H9 (cell line): ENCODE data around the gene ADAMTS8. TPM values are rescaled to one million over a fixed set of nuclear protein-coding genes. Genes with fewer than 3 reads are reported as not detected.

Experiments
- DNase-seq: peaks from one replicate; pipeline ENCODE4 v3.0.0-alpha.2; 2017
- H2AFZ ChIP-seq: one replicate; pipeline ENCODE4 v1.6.1; 2013; ENCODE audit warnings: mild to moderate bottlenecking, low read length, control low read depth, moderate library complexity
- H2AK5ac ChIP-seq: 2 replicates; pipeline ENCODE4 v1.6.1; 2013; ENCODE audit warnings: low read length, control low read depth, mixed read lengths; ENCODE audit not compliant: insufficient read length
- H2BK120ac ChIP-seq: one replicate; pipeline ENCODE4 v1.6.1; 2013; ENCODE audit warnings: low read depth, mild to moderate bottlenecking, low read length, control low read depth, inconsistent platforms; ENCODE audit not compliant: poor library complexity, severe bottlenecking
- H2BK12ac ChIP-seq: 2 replicates; pipeline ENCODE4 v1.6.1; 2013; ENCODE audit warnings: low read length, control low read depth, mixed read lengths, low read depth; ENCODE audit not compliant: insufficient read length
- H2BK15ac ChIP-seq: 2 replicates; pipeline ENCODE4 v1.6.1; 2013; ENCODE audit warnings: low read depth, low read length, control low read depth
- H2BK20ac ChIP-seq: one replicate; pipeline ENCODE4 v1.6.1; 2013; ENCODE audit warnings: low read depth, mild to moderate bottlenecking, low read length, control low read depth, inconsistent platforms; ENCODE audit not compliant: poor library complexity, severe bottlenecking
- H2BK5ac ChIP-seq: 2 replicates; pipeline ENCODE4 v1.6.1; 2013; ENCODE audit warnings: low read length, control low read depth, mixed read lengths; ENCODE audit not compliant: insufficient read length
- H3K14ac ChIP-seq: 2 replicates; pipeline ENCODE4 v1.6.1; 2013; ENCODE audit warnings: low read length, control low read depth; ENCODE audit not compliant: insufficient read depth
- H3K18ac ChIP-seq: 2 replicates; pipeline ENCODE4 v1.6.1; 2013; ENCODE audit warnings: low read depth, mild to moderate bottlenecking, mixed read lengths, low read length, control low read depth; ENCODE audit not compliant: insufficient read length
- H3K23ac ChIP-seq: 2 replicates; pipeline ENCODE4 v1.6.1; 2013; ENCODE audit warnings: low read length, control low read depth, mixed read lengths, low read depth; ENCODE audit not compliant: insufficient read length
- H3K23me2 ChIP-seq: 2 replicates; pipeline ENCODE4 v1.6.1; 2013; ENCODE audit warnings: low read depth, mild to moderate bottlenecking, mixed read lengths, low read length, control low read depth; ENCODE audit not compliant: insufficient read length, poor library complexity, severe bottlenecking
- H3K27ac ChIP-seq: 2 replicates; pipeline ENCODE4 v1.5.1; 2013; ENCODE audit warnings: low read length, control low read depth, mixed read lengths, low read depth; ENCODE audit not compliant: insufficient read length
- H3K27me3 ChIP-seq: 2 replicates; pipeline ENCODE4 v1.6.1; 2013; ENCODE audit warnings: low read length, control low read depth, inconsistent platforms; ENCODE audit not compliant: insufficient read depth
- H3K4ac ChIP-seq: 2 replicates; pipeline ENCODE4 v1.6.1; 2013; ENCODE audit warnings: low read depth, mild to moderate bottlenecking, control low read depth, inconsistent platforms, low read length, moderate library complexity
- H3K4me1 ChIP-seq: 2 replicates; pipeline ENCODE4 v1.6.1; 2013; ENCODE audit warnings: low read length, control low read depth, inconsistent platforms; ENCODE audit not compliant: insufficient read depth
- H3K4me2 ChIP-seq: 2 replicates; pipeline ENCODE4 v1.6.1; 2013; ENCODE audit warnings: low read length, control low read depth, mixed read lengths; ENCODE audit not compliant: insufficient read length, insufficient read depth
- H3K56ac ChIP-seq: 2 replicates; pipeline ENCODE4 v1.6.1; 2013; ENCODE audit warnings: low read depth, mild to moderate bottlenecking, mixed read lengths, low read length, control low read depth; ENCODE audit not compliant: insufficient read length
- H3K79me1 ChIP-seq: 2 replicates; pipeline ENCODE4 v1.6.1; 2013; ENCODE audit warnings: low read depth, mild to moderate bottlenecking, moderate library complexity, low read length, control low read depth, inconsistent platforms; ENCODE audit not compliant: insufficient read depth, poor library complexity, severe bottlenecking
- H3K79me2 ChIP-seq: 2 replicates; pipeline ENCODE4 v1.6.1; 2013; ENCODE audit warnings: low read length, control low read depth, inconsistent platforms; ENCODE audit not compliant: insufficient read depth
- H3K9ac ChIP-seq: 2 replicates; pipeline ENCODE4 v1.6.1; 2013; ENCODE audit warnings: low read length, control low read depth, mixed read lengths; ENCODE audit not compliant: insufficient read length; ENCODE audit errors: extremely low read depth
- H3K9me3 ChIP-seq: one replicate; pipeline ENCODE4 v1.6.1; 2013; ENCODE audit warnings: low read depth, low read length, inconsistent platforms; ENCODE audit not compliant: control insufficient read depth
- H3T11ph ChIP-seq: one replicate; pipeline ENCODE4 v1.6.1; 2013; ENCODE audit warnings: mild to moderate bottlenecking, low read length, control low read depth, inconsistent platforms
- H4K20me1 ChIP-seq: one replicate; pipeline ENCODE4 v1.6.1; 2013; ENCODE audit not compliant: control insufficient read depth, insufficient read length, insufficient read depth
- H4K5ac ChIP-seq: 2 replicates; pipeline ENCODE4 v1.6.1; 2013; ENCODE audit warnings: low read depth, mild to moderate bottlenecking, mixed read lengths, low read length, control low read depth; ENCODE audit not compliant: insufficient read length
- H4K8ac ChIP-seq: replicated peaks from 2 replicates; pipeline ENCODE4 v1.6.1; 2013; ENCODE audit warnings: low read length, control low read depth, mixed read lengths, low read depth; ENCODE audit not compliant: insufficient read length
- H4K91ac ChIP-seq: 2 replicates; pipeline ENCODE4 v1.6.1; 2013; ENCODE audit warnings: low read depth, mild to moderate bottlenecking, moderate library complexity, mixed read lengths, low read length, control low read depth; ENCODE audit not compliant: insufficient read length
- H3K27ac Mint-ChIP-seq, 3 experiments: 2 replicates in 2 of 3; 3 replicates in 1 of 3; pipeline ENCODE4 v1.8.0; 2020 to 2021; ENCODE audit warnings: mixed read lengths in 3 of 3, mild to moderate bottlenecking in 1 of 3, moderate library complexity in 1 of 3
- H3K27me3 Mint-ChIP-seq: 2 replicates; pipeline ENCODE4 v1.8.0; 2021; ENCODE audit warnings: low read depth, mild to moderate bottlenecking, moderate library complexity, mixed read lengths
- H3K36me3 Mint-ChIP-seq, 3 experiments: 2 replicates in 2 of 3; 3 replicates in 1 of 3; pipeline ENCODE4 v1.8.0; 2020 to 2021; ENCODE audit warnings: low read depth in 3 of 3, mixed read lengths in 3 of 3; ENCODE audit not compliant: insufficient read depth in 1 of 3
- H3K4me1 Mint-ChIP-seq, 2 experiments: 2 replicates each; pipeline ENCODE4 v1.8.0; 2020; ENCODE audit warnings: mixed read lengths in 2 of 2
- H3K4me3 Mint-ChIP-seq, 2 experiments: 2 replicates in 1 of 2; 3 replicates in 1 of 2; pipeline ENCODE4 v1.8.0; 2020 to 2021; ENCODE audit warnings: mild to moderate bottlenecking in 2 of 2, mixed read lengths in 2 of 2, moderate library complexity in 1 of 2
- H3K9me3 Mint-ChIP-seq, 2 experiments: 2 replicates in 1 of 2; 3 replicates in 1 of 2; pipeline ENCODE4 v1.8.0; 2020; ENCODE audit warnings: mild to moderate bottlenecking in 2 of 2, mixed read lengths in 2 of 2, moderate library complexity in 1 of 2
- WGBS: extraction: QIAGEN DNeasy Blood & Tissue Kit; methylation state at CpG from one replicate; pipeline ENCODE4 v1.1.7; 2013; ENCODE audit warnings: missing lambda C conversion rate, low lambda C conversion rate, mixed read lengths; ENCODE audit not compliant: insufficient read length; ENCODE audit errors: extremely low coverage; 5-methylcytosine and 5-hydroxymethylcytosine counted together
- total RNA-seq: library from RNA; stranded (reverse); gene quantifications from 2 replicates; pipeline ENCODE4 v1.2.1, GENCODE V29; 2021
- TF ChIP-seq, protein P1 (sequence below): fragments of 200-600 bp; sonication (generic); conservative IDR thresholded peaks from 3 replicates; pipeline ENCODE4 v1.8.0; 2021; ENCODE audit warnings: antibody characterized with exemption, mild to moderate bottlenecking

ADAMTS8 gene
- total RNA-seq, 1 experiment from 2014 or later: 5.0 TPM

DNA sequence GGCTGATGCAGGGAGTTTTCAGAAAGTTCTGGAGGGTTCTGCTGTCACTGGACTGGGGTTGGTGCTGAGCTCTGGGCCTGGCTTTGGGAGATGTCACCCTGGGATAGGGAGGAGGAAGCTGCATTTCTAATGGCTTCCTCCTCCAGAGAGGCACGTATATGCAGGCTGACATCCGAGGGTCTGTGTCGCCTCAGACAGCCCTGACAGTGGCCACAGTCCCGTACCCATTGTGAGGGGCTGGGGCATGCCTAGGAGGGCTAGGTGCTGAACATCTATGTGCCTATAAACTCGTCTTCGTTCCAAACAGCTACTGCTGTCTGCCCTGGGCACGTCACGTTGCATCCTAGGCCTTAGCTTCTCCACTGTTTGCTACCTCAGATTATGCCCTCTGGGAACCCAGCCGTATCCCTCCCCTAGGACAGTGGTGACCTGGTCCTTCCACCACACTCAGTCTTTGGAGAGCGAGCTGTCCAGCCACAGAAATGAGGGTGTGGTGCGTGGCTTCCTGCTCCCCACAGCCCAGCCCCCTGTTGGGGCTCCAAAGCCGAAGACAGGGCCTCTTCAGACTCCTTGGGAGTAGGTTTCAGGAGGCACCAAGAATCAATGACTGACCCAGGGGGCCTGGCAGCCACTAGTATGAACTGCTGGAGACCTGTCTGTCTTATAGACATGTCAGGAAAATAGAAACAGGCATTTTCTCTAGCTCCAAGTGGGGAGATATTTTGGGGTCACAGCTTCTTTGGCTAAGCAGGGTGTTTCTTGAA lies 46.4 kb upstream of the ADAMTS8 start:
- H3K23me2 ChIP-seq: no peaks in the 10 kb centered on the region
- H3K14ac ChIP-seq: peak overlapping the region; percentile 60; the same call in 1 of the 2 replicates
- no peak overlapping the region for H3K23ac ChIP-seq
- no CpG with 5 or more reads among the region's 12 CpGs for WGBS
- no peaks in the 10 kb centered on the region; the same call in 1 of the 2 replicates for H3K27me3 Mint-ChIP-seq
- no peak overlapping the region for H3K4me3 Mint-ChIP-seq
- H3K79me2 ChIP-seq: no peaks in the 10 kb centered on the region
- H3K56ac ChIP-seq: no peak overlapping the region
- TF ChIP-seq, protein P1, sequence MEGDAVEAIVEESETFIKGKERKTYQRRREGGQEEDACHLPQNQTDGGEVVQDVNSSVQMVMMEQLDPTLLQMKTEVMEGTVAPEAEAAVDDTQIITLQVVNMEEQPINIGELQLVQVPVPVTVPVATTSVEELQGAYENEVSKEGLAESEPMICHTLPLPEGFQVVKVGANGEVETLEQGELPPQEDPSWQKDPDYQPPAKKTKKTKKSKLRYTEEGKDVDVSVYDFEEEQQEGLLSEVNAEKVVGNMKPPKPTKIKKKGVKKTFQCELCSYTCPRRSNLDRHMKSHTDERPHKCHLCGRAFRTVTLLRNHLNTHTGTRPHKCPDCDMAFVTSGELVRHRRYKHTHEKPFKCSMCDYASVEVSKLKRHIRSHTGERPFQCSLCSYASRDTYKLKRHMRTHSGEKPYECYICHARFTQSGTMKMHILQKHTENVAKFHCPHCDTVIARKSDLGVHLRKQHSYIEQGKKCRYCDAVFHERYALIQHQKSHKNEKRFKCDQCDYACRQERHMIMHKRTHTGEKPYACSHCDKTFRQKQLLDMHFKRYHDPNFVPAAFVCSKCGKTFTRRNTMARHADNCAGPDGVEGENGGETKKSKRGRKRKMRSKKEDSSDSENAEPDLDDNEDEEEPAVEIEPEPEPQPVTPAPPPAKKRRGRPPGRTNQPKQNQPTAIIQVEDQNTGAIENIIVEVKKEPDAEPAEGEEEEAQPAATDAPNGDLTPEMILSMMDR: no peak
- H4K5ac ChIP-seq: no peak overlapping the region
- H3K79me1 ChIP-seq: no peaks in the 10 kb centered on the region
- H4K20me1 ChIP-seq: no peaks in the 10 kb centered on the region
- no peak overlapping the region for H2BK120ac ChIP-seq
- H2AK5ac ChIP-seq: no peak overlapping the region
- no peak overlapping the region for H3K4me2 ChIP-seq
- no peak overlapping the region for H4K91ac ChIP-seq
- no peak overlapping the region for H3T11ph ChIP-seq
- no peak overlapping the region for H3K9ac ChIP-seq
- no peaks in the 10 kb centered on the region for H3K27me3 ChIP-seq
- no peaks in the 10 kb centered on the region; the same call in 1 of the 2 replicates for H3K4me1 ChIP-seq
- no peak overlapping the region for H2BK5ac ChIP-seq
- no peaks in the 10 kb centered on the region for H3K9me3 Mint-ChIP-seq
- no peaks in the 10 kb centered on the region for H3K9me3 ChIP-seq
- no peak for DNase-seq
- H2BK20ac ChIP-seq: no peak overlapping the region
- no peak overlapping the region for H3K27ac Mint-ChIP-seq
- no peaks in the 10 kb centered on the region for H3K36me3 Mint-ChIP-seq
- H3K27ac ChIP-seq: no peak overlapping the region
- no peak overlapping the region for H2AFZ ChIP-seq
- H4K8ac ChIP-seq: no peak overlapping the region
- H2BK15ac ChIP-seq: no peak overlapping the region
- peaks cover 3 to 4% of the 10 kb centered on the region in 2 experiments; a peak in 2 of 4 replicates for H3K4me1 Mint-ChIP-seq
- H2BK12ac ChIP-seq: no peak overlapping the region
- H3K4ac ChIP-seq: no peak overlapping the region
- no peak overlapping the region for H3K18ac ChIP-seq
